H1 (cell line): ENCODE data around the gene CDK8. TPM values are rescaled to one million over a fixed set of nuclear protein-coding genes. Genes with fewer than 3 reads are reported as not detected.

Experiments
- CTCF ChIA-PET: fragments of 300-600 bp; sonication (Branson Sonifier 250); formaldehyde crosslinking; loops from one replicate; lab custom pipeline; 2021; ENCODE audit not compliant: partially characterized antibody; lab: Charles Lee
- POLR2A ChIA-PET: fragments of 300-600 bp; sonication (Branson Sonifier 250); formaldehyde crosslinking; loops from one replicate; lab custom pipeline; 2021; ENCODE audit warnings: inconsistent platforms; ENCODE audit not compliant: partially characterized antibody; lab: Charles Lee
- DNase-seq, 2 experiments: peaks; one replicate each; pipeline versions ENCODE4 v3.0.0 to v3.0.0-alpha.2; 2010 to 2022; ENCODE audit warnings: low spot score in 2 of 2, low read depth in 1 of 2, mixed read lengths in 1 of 2
- FAIRE-seq: peaks from 2 replicates; lab custom pipeline; 2011; peaks lifted over from hg19 to GRCh38; lab: Jason Lieb, UNC
- H2AFZ ChIP-seq: 2 replicates; pipeline ENCODE4 v1.8.1; 2012; ENCODE audit warnings: low read length, inconsistent platforms
- H2AK5ac ChIP-seq: 2 replicates; pipeline ENCODE4 v1.6.1; 2013; ENCODE audit warnings: low read depth, low read length
- H2BK120ac ChIP-seq: replicated peaks from 2 replicates; pipeline ENCODE3; 2013; ENCODE audit warnings: low read depth, low read length, inconsistent platforms
- H2BK12ac ChIP-seq: 2 replicates; pipeline ENCODE4 v1.6.1; 2013; ENCODE audit warnings: low read depth, low read length
- H2BK15ac ChIP-seq: 2 replicates; pipeline ENCODE4 v1.6.1; 2013; ENCODE audit warnings: low read length
- H2BK20ac ChIP-seq: 2 replicates; pipeline ENCODE4 v1.6.1; 2013; ENCODE audit warnings: low read length
- H2BK5ac ChIP-seq: 2 replicates; pipeline ENCODE4 v1.6.1; 2013; ENCODE audit warnings: low read depth, low read length
- H3K14ac ChIP-seq: 2 replicates; pipeline ENCODE4 v1.6.1; 2013; ENCODE audit warnings: inconsistent platforms; ENCODE audit not compliant: insufficient read length
- H3K18ac ChIP-seq: 2 replicates; pipeline ENCODE4 v1.6.1; 2013; ENCODE audit warnings: low read length; ENCODE audit errors: extremely low read depth
- H3K23ac ChIP-seq: 2 replicates; pipeline ENCODE4 v1.6.1; 2013; ENCODE audit warnings: inconsistent platforms; ENCODE audit not compliant: insufficient read length
- H3K23me2 ChIP-seq: 2 replicates; pipeline ENCODE4 v1.6.1; 2013; ENCODE audit warnings: low read depth, low read length
- H3K27ac ChIP-seq: 2 replicates; pipeline ENCODE4 v1.6.1; 2011; ENCODE audit warnings: low read depth, low read length, inconsistent platforms
- H3K27me3 ChIP-seq, 4 experiments: replicated peaks in 1 of 4; 1 replicate in 1 of 4; 2 replicates in 3 of 4; pipeline versions ENCODE4 v1.6.1 to v1.8.1; 2011 to 2013; ENCODE audit warnings: low read length in 3 of 4, mild to moderate bottlenecking in 3 of 4, inconsistent platforms in 2 of 4, mixed read lengths in 2 of 4, moderate library complexity in 1 of 4; ENCODE audit not compliant: control insufficient read depth in 3 of 4, insufficient read depth in 3 of 4; ENCODE audit errors: extremely low read depth in 1 of 4
- H3K36me3 ChIP-seq, 4 experiments: 2 replicates each; pipeline versions ENCODE4 v1.6.1 to v1.8.1; 2011 to 2013; ENCODE audit warnings: mild to moderate bottlenecking in 4 of 4, low read length in 3 of 4, moderate library complexity in 2 of 4, control low read depth in 1 of 4, inconsistent platforms in 1 of 4; ENCODE audit not compliant: insufficient read depth in 4 of 4, control insufficient read depth in 2 of 4
- H3K4ac ChIP-seq: replicated peaks from 2 replicates; pipeline ENCODE3; 2013; ENCODE audit warnings: low read length, low read depth, mixed read lengths, inconsistent platforms; ENCODE audit not compliant: insufficient read length
- H3K4me1 ChIP-seq, 4 experiments: replicated peaks in 1 of 4; 1 replicate in 1 of 4; 2 replicates in 3 of 4; pipeline versions ENCODE4 v1.6.1 to v1.8.1; 2011 to 2013; ENCODE audit warnings: low read length in 3 of 4, inconsistent platforms in 2 of 4, mixed read lengths in 1 of 4; ENCODE audit not compliant: insufficient read depth in 4 of 4, control insufficient read depth in 3 of 4
- H3K4me2 ChIP-seq, 2 experiments: 2 replicates each; pipeline versions ENCODE4 v1.6.1 to v1.8.1; 2011 to 2013; ENCODE audit warnings: low read depth in 2 of 2, low read length in 2 of 2, control low read depth in 1 of 2, inconsistent platforms in 1 of 2, mild to moderate bottlenecking in 1 of 2; ENCODE audit not compliant: insufficient read depth in 1 of 2
- H3K4me3 ChIP-seq, 4 experiments: fragments of 200-600, 300-600 bp in 1 of 4; sonication (generic), shearing (Covaris generic), sonication (Bioruptor Twin) in 1 of 4; 2 replicates each; pipeline versions ENCODE4 v1.5.1 to v1.8.1; 2011 to 2016; ENCODE audit warnings: low read length in 4 of 4, low read depth in 3 of 4, control low read depth in 2 of 4, inconsistent platforms in 2 of 4, mild to moderate bottlenecking in 2 of 4, mixed read lengths in 1 of 4, moderate library complexity in 1 of 4; ENCODE audit not compliant: insufficient read depth in 2 of 4; ENCODE audit errors: extremely low read depth in 1 of 4
- H3K56ac ChIP-seq: replicated peaks from 2 replicates; pipeline ENCODE3; 2013; ENCODE audit warnings: low read depth, mild to moderate bottlenecking, mixed read lengths, low read length, inconsistent platforms; ENCODE audit not compliant: insufficient read length
- H3K79me1 ChIP-seq: 2 replicates; pipeline ENCODE4 v1.6.1; 2013; ENCODE audit warnings: low read depth, low read length, control low read depth
- H3K79me2 ChIP-seq, 2 experiments: 2 replicates each; pipeline versions ENCODE4 v1.6.1 to v1.8.1; 2012 to 2013; ENCODE audit warnings: low read length in 2 of 2, mild to moderate bottlenecking in 2 of 2, inconsistent platforms in 1 of 2; ENCODE audit not compliant: insufficient read depth in 2 of 2, control insufficient read depth in 1 of 2
- H3K9ac ChIP-seq, 4 experiments: replicated peaks in 1 of 4; 1 replicate in 1 of 4; 2 replicates in 3 of 4; pipeline versions ENCODE4 v1.6.1 to v1.8.1; 2011 to 2013; ENCODE audit warnings: low read depth in 3 of 4, low read length in 3 of 4, control low read depth in 2 of 4, mild to moderate bottlenecking in 2 of 4, moderate library complexity in 2 of 4, inconsistent platforms in 1 of 4; ENCODE audit errors: extremely low read depth in 1 of 4
- H3K9me3 ChIP-seq, 2 experiments: 2 replicates each; pipeline versions ENCODE4 v1.6.1 to v1.8.1; 2012 to 2013; ENCODE audit warnings: mild to moderate bottlenecking in 2 of 2, moderate library complexity in 2 of 2, control low read depth in 1 of 2, inconsistent platforms in 1 of 2, low read depth in 1 of 2, low read length in 1 of 2, mixed read lengths in 1 of 2; ENCODE audit not compliant: insufficient read depth in 2 of 2
- H4K20me1 ChIP-seq, 2 experiments: replicated peaks in 1 of 2; 2 replicates each; pipeline versions ENCODE3 to v1.8.1; 2011 to 2013; ENCODE audit warnings: inconsistent platforms in 2 of 2, low read length in 2 of 2, mild to moderate bottlenecking in 1 of 2; ENCODE audit not compliant: insufficient read depth in 2 of 2, control insufficient read depth in 1 of 2
- H4K5ac ChIP-seq: 2 replicates; pipeline ENCODE4 v1.6.1; 2013; ENCODE audit warnings: low read length, low read depth, mixed read lengths, inconsistent platforms; ENCODE audit not compliant: insufficient read length
- H4K8ac ChIP-seq: 2 replicates; pipeline ENCODE4 v1.8.0; 2013; ENCODE audit warnings: mild to moderate bottlenecking, moderate library complexity, low read length, inconsistent platforms; ENCODE audit not compliant: insufficient read depth; ENCODE audit errors: extremely low read depth
- H4K91ac ChIP-seq: replicated peaks from 2 replicates; pipeline ENCODE3; 2013; ENCODE audit warnings: low read length, mixed read lengths, inconsistent platforms; ENCODE audit not compliant: insufficient read length
- BACH1 ChIP-seq: IDR thresholded peaks from 2 replicates; pipeline ENCODE4 v1.6.1; 2012; ENCODE audit warnings: low read length, improper control_type of control experiment
- BCL11A ChIP-seq, 2 experiments: IDR thresholded peaks; one replicate each; pipeline ENCODE4 v1.6.1; 2011; ENCODE audit warnings: low read depth in 2 of 2, low read length in 2 of 2, mild to moderate bottlenecking in 2 of 2
- CHD2 ChIP-seq: IDR thresholded peaks from 2 replicates; pipeline ENCODE4 v1.6.1; 2012; ENCODE audit warnings: low read length, improper control_type of control experiment
- EGR1 ChIP-seq: IDR thresholded peaks from 2 replicates; pipeline ENCODE4 v1.6.1; 2011; ENCODE audit warnings: low read depth, low read length, borderline replicate concordance
- EP300 ChIP-seq, 2 experiments: IDR thresholded peaks; 1 replicate in 1 of 2; 2 replicates in 1 of 2; pipeline ENCODE4 v1.6.1; 2011 to 2012; ENCODE audit warnings: low read depth in 2 of 2, low read length in 2 of 2, mild to moderate bottlenecking in 2 of 2, borderline replicate concordance in 1 of 2, inconsistent platforms in 1 of 2, moderate library complexity in 1 of 2
- KDM5A ChIP-seq: fragments of 200-600 bp; IDR thresholded peaks from 2 replicates; pipeline ENCODE4 v1.7.1; 2012; ENCODE audit warnings: mild to moderate bottlenecking, low read length, inconsistent platforms, mixed read lengths
- MAFK ChIP-seq: IDR thresholded peaks from 2 replicates; pipeline ENCODE4 v1.6.1; 2012; ENCODE audit warnings: low read depth, mild to moderate bottlenecking, improper control_type of control experiment, low read length
- NRF1 ChIP-seq: IDR thresholded peaks from 2 replicates; pipeline ENCODE4 v1.6.1; 2011; ENCODE audit warnings: mild to moderate bottlenecking, low read depth, low read length, improper control_type of control experiment
- PHF8 ChIP-seq: fragments of 200-600 bp; sonication (generic); conservative IDR thresholded peaks from 2 replicates; pipeline ENCODE4 v1.7.1; 2012; ENCODE audit warnings: low read depth, mild to moderate bottlenecking, inconsistent platforms, low read length, moderate library complexity
- SAP30 ChIP-seq: fragments of 300-600 bp; sonication (generic); IDR thresholded peaks from 2 replicates; pipeline ENCODE4 v1.7.1; 2012; ENCODE audit warnings: low read length, moderate library complexity, mild to moderate bottlenecking, inconsistent platforms; ENCODE audit not compliant: insufficient read depth, insufficient replicate concordance
- SIRT6 ChIP-seq: IDR thresholded peaks from one replicate; pipeline ENCODE4 v1.7.1; 2012; ENCODE audit warnings: low read length, inconsistent platforms
- SP2 ChIP-seq: IDR thresholded peaks from 2 replicates; pipeline ENCODE4 v1.6.1; 2012; ENCODE audit warnings: mild to moderate bottlenecking, low read length, inconsistent platforms
- SP4 ChIP-seq: IDR thresholded peaks from 2 replicates; pipeline ENCODE4 v1.6.1; 2012; ENCODE audit warnings: low read length, inconsistent platforms
- WGBS, 2 experiments: shearing (Covaris generic) in 1 of 2; methylation state at CpG; one replicate each; pipeline versions ENCODE4 v1.1.6 to v1.1.7; 2013 to 2015; ENCODE audit warnings: low lambda C conversion rate in 2 of 2, mixed read lengths in 2 of 2, inconsistent platforms in 1 of 2, low coverage in 1 of 2, missing lambda C conversion rate in 1 of 2; ENCODE audit not compliant: insufficient replicate concordance in 2 of 2, insufficient coverage in 1 of 2, insufficient read length in 1 of 2; ENCODE audit errors: extremely low coverage in 1 of 2, missing lambda C conversion rate in 1 of 2; 5-methylcytosine and 5-hydroxymethylcytosine counted together
- polyA plus RNA-seq, 7 experiments: library from polyadenylated mRNA; depleted of rRNA in 3 of 7; stranded (reverse) in 5 of 7; unstranded in 2 of 7; fragments of >200 nt in 5 of 7; fragments of 200-250 nt in 2 of 7; gene quantifications; 1 replicate in 5 of 7; 2 replicates in 1 of 7; 4 replicates in 1 of 7; pipeline versions ENCODE4 v1.2.1 to v1.2.3, GENCODE V29; 2011 to 2013; ENCODE audit warnings: missing spikeins in 2 of 7, mixed read lengths in 2 of 7
- total RNA-seq: library from RNA; stranded (reverse); fragmentation: NEBNext Ultra II Directional; extraction: Animal tissue kit (Norgen Biotek cat#: 25700); gene quantifications from 2 replicates; pipeline ENCODE4 v1.2.1, GENCODE V29; 2021

CDK8 gene
- total and polyA plus RNA-seq, 2 of the 8 experiments (the other 6 are each of a cell fraction or from before 2014, with no cell fraction given): 22.1 to 25.6 TPM

DNA sequence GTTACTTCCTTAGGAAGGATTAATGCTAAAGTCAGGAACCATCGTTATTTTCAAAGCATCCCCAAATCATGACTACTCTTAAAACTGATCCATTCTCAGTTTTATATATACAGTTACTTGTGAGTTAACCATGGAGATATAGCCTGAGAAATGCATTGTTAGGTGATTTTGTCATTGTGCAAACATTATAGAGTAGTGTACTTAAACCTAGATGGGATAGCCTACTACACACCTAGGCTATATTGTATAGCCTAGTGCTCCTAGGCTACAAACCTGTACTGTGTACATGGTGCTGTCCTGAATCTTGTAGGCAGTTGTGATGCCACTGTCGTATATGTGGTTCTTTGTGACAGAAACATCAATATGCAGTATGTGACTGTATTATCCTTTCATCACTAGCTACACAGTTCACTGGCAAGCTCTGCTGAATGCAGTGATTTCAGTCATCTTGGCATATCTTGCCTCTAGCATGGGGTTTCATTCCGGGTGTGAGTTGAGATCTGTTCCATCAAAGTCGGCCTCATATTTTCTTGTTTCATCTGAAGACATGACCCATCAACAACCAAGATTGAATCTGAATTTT is 45.3 kb downstream of the CDK8 start:
- H3K4me3 ChIP-seq: no peak overlapping the region
- TF ChIP-seq SP4 (no peak), PHF8 (no peak), BACH1 (no peak), KDM5A (no peak), SAP30 (no peak), NRF1 (no peak), EP300 (IDR thresholded peaks at IDR 0.05; ENCODE audit: borderline replicate concordance in 1 of 2, low read depth in 2 of 2, low read length in 2 of 2) (no peak), EGR1 (no peak), MAFK (no peak), BCL11A (IDR thresholded peaks at IDR 0.05; ENCODE audit: low read depth in 2 of 2, low read length in 2 of 2) (no peak), CHD2 (no peak), SIRT6 (no peak), SP2 (no peak)
- H3K79me2 ChIP-seq: peaks cover 5 to 99% of the 10 kb centered on the region in 2 experiments; a peak in 3 of 4 replicates
- H4K91ac ChIP-seq: no peak overlapping the region
- H3K27ac ChIP-seq: no peak overlapping the region
- H2AK5ac ChIP-seq: no peak overlapping the region
- no peak overlapping the region for H2AFZ ChIP-seq
- H2BK120ac ChIP-seq: no peak overlapping the region
- H3K9ac ChIP-seq: no peak overlapping the region
- no peak overlapping the region for H3K56ac ChIP-seq
- H4K20me1 ChIP-seq: no peaks in the 10 kb centered on the region
- no peak overlapping the region for H3K4me2 ChIP-seq
- DNase-seq (no peak), FAIRE-seq (no peak)
- no peaks in the 10 kb centered on the region for H3K27me3 ChIP-seq
- ChIA-PET POLR2A (no interaction called here), CTCF (no interaction called here)
- no peak overlapping the region for H4K8ac ChIP-seq
- H2BK12ac ChIP-seq: no peak overlapping the region
- H3K23me2 ChIP-seq: no peaks in the 10 kb centered on the region
- no peak overlapping the region for H2BK15ac ChIP-seq
- WGBS, 2 experiments: 87% methylated on average over 4 of the region's 4 CpGs; no CpG with 5 or more reads in 1 of the 2 experiments
- H4K5ac ChIP-seq: no peak overlapping the region
- H3K79me1 ChIP-seq: peaks cover 4% of the 10 kb centered on the region; the same call in 1 of the 2 replicates
- H3K36me3 ChIP-seq: no peaks in the 10 kb centered on the region
- no peaks in the 10 kb centered on the region; a peak in 1 of 7 replicates for H3K4me1 ChIP-seq
- H2BK20ac ChIP-seq: no peak overlapping the region
- no peaks in the 10 kb centered on the region for H3K9me3 ChIP-seq
- H3K18ac ChIP-seq: no peak overlapping the region
- no peak overlapping the region for H3K23ac ChIP-seq
- no peak overlapping the region for H3K14ac ChIP-seq
- H3K4ac ChIP-seq: no peak overlapping the region
- H2BK5ac ChIP-seq: no peak overlapping the region
